OCI-LY7 (cell line): ENCODE results near the gene NFIA.

Experiments used
- CTCF ChIP-seq: fragments of 200-600 bp; sonication (generic); conservative IDR thresholded peaks from 2 replicates; pipeline ENCODE4 v1.5.1; 2014; ENCODE audit warnings: mild to moderate bottlenecking, antibody characterized with exemption, low read length, moderate library complexity, mixed read lengths
- EZH2phosphoT487 ChIP-seq: fragments of 200-600 bp; sonication (generic); IDR thresholded peaks from 2 replicates; pipeline ENCODE4 v1.6.1; 2018; ENCODE audit warnings: low read depth, borderline replicate concordance, mild to moderate bottlenecking, mixed run types, antibody characterized with exemption, low read length, moderate library complexity, mixed read lengths

- TF ChIP-seq CTCF (no peak), EZH2phosphoT487 (no peak)
These were observed 187.7 kb downstream of the NFIA start for GRCh38 chr1:61270107-61270506.
